Hepatocyte (in vitro differentiated cells): ENCODE data around the gene MTRF1.

Experiments
- CTCF ChIP-seq: fragments of 200-600 bp; sonication (generic); IDR thresholded peaks from 2 replicates; pipeline ENCODE4 v1.5.1; 2016; ENCODE audit warnings: antibody characterized with exemption, mild to moderate bottlenecking; ENCODE audit not compliant: poor library complexity
- EZH2 ChIP-seq: fragments of 200-600 bp; sonication (generic); IDR thresholded peaks from 2 replicates; pipeline ENCODE4 v1.6.1; 2016; ENCODE audit warnings: antibody characterized with exemption, mild to moderate bottlenecking, borderline replicate concordance
- EZH2phosphoT487 ChIP-seq: fragments of 200-600 bp; sonication (generic); IDR thresholded peaks from one replicate; pipeline ENCODE4 v1.6.1; 2018; ENCODE audit warnings: antibody characterized with exemption, mild to moderate bottlenecking, low read depth, moderate library complexity; ENCODE audit not compliant: unreplicated experiment, severe bottlenecking

- TF ChIP-seq CTCF (no peak), EZH2 (no peak), EZH2phosphoT487 (no peak)
Measured at GRCh38 chr13:41267106-41267505, 3.7 kb upstream of the MTRF1 start.
